Measurements from ENCODE around the gene TOPORS. TPM values are rescaled to one million over a fixed set of nuclear protein-coding genes. Genes with fewer than 3 reads are reported as not detected.
A peak's percentile ranks its signal among the peaks of the same experiment; 100 is the strongest.
"Not testable (repeated sequence)": the region's sequence is repeated elsewhere in the genome, so short reads cannot be mapped to it uniquely, and the experiment has no call there.

Gene TOPORS
- 15.8 and 23.8 TPM in 2 replicates for total RNA-seq (2014; rRNA removed; shearing (Covaris generic))

DNA sequence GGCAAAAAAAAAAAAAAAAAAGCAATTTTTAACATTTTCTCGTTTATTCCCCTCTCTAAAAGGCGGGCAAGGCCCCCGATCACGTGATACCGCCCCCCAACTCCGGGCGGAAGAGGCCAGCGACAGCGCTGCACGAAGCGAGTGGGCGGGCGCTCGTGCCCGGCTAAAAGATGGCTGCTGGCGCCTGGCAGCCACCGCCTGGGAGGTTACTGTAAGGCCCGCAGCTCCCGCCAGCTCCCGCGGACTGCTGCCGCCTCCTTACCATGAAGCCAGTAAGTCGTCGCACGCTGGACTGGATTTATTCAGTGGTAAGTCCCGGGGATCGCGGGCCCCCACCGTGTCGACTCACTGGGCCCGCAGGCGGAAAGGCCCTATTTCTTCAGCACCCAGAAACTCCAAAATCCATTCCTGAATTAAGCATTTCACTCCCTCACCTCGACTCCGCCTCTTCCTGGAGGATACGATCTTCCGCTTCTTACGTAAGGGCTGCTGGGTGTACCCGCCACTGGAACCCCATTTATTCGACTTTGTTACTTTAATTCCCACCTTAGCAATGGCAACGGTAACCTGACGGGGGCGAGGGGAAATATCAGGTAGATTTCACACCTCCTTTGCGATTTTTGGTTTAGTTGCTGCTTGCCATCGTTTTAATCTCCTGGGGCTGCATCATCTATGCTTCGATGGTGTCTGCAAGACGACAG, at the start of gene TOPORS, which contains the start of gene SMIM27:
Gene TOPORS, minus strand, starts transcription at position 415 of the 701 bp plus-strand sequence. Its CDS starts 150 bp downstream, at position 265.
Gene SMIM27, plus strand, starts transcription at position 156 of the 701 bp plus-strand sequence. Its CDS starts 108 bp downstream, at position 264.
- peak; percentile 85 for DNase-seq (ENCODE audit: low read depth)

DNA sequence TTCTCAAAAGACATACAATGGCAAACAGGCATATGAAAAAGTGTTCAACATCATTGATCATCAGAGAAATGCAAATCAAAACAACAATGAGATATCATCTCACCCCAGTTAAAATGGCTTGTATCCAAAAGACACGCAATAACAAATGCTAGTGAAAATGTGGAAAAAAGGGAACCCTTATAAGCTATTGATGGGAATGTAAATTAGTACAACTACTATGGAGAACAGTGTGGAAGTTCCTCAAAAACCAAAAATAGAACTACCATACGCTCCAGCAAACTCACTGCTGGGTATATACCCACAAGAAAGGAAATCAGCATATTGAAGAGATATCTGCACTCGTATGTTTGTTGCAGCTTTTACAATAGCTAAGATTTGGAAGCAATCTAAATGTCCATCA, 46.6 kb upstream of the TOPORS start:
- not testable (repeated sequence) for DNase-seq (ENCODE audit: low read depth)

DNA sequence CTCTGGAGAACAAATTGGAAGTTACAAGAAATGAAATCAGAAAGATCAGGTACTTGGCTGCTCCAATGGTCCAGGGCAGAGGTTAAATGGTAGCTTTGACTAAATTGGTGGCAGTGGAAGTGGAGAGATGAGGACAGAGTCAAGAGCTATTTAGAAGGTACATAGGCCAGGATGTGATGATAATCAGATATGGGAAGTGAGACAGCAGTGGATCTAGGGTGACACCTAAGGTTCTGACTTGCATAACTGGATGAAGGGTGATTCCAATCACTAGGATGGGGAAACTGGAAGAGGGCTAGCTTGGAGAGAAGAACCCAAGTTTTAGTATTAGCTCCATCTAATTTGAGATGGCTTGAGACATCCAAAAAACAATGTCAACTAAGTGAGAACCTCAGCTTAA, 44.5 kb upstream of the TOPORS start:
- no peak for DNase-seq (ENCODE audit: low read depth)

DNA sequence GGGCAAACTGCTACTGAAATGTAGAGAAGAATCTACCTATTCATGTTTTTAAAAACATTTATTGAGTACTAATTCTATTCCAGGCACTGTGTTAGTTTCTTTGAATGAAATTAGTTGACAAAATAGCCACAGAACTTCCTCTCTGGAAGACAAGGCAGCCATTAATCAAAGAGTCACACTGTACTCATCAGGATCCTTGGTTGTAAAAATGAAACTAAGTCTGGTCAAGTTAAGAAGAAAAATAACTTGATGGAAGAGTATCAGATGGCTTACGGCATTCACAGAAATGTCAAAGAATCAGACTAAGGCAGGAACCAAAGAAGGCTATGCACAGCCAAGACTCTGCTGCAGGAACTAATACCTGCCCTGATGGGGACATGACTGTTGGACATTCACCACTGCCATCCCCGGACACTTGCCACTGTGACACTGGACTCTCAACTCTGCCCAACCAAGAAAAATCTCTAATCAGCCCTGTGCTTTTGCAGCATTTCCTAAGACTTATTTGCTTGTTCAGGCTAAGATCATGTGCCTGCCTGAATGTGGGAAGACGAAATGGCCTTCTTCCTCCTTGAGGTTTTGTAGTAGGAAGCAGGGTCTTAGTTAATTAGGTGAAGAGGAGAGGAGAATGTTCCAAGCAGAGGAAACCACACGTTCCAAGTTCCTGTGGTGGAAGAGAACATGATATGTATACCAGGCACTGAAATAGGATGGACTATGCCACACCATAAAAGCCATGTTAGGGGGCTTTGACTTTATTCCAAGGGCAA, 43.9 kb upstream of the TOPORS start:
- no peak for DNase-seq (ENCODE audit: low read depth)

DNA sequence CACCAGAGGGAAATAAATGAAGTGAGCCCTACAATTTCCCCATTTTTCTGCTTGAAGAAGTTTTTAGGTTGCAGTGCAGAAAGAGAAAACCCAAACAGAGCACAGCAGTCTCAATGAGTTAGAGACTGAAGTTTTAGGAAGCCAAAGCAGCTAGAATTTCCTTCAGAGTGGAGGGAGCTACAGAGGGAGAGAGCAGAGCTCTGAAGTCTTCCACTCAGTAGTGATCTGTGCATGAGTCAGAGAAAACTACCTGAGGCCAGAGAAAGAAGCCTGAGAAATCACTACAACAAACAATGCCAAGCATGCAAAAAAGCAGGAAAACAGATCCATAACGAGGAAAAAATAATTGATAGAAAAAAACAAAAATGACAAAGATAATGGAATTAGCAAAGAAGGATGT, 38.5 kb upstream of the TOPORS start:
- DNase-seq (ENCODE audit: low read depth) = no peak

DNA sequence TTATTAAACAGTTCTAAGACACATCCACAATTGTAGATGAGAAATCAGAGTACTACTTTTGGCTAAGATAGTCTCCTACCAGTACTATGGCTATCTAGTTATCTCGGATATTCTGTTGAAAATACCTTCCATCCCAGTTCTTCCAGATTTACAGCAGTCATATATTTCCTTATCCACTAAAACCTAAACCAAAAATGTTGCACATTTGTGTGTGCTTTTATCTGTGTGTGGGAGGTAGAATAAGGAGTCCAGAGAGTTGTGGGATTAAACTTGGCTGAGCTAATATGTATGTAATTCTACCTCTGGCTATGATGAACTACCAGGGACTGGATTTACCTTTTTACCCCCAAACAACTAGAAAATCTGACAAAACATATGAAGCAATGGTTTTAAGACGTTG, 38.1 kb upstream of the TOPORS start:
- no peak for DNase-seq (ENCODE audit: low read depth)

DNA sequence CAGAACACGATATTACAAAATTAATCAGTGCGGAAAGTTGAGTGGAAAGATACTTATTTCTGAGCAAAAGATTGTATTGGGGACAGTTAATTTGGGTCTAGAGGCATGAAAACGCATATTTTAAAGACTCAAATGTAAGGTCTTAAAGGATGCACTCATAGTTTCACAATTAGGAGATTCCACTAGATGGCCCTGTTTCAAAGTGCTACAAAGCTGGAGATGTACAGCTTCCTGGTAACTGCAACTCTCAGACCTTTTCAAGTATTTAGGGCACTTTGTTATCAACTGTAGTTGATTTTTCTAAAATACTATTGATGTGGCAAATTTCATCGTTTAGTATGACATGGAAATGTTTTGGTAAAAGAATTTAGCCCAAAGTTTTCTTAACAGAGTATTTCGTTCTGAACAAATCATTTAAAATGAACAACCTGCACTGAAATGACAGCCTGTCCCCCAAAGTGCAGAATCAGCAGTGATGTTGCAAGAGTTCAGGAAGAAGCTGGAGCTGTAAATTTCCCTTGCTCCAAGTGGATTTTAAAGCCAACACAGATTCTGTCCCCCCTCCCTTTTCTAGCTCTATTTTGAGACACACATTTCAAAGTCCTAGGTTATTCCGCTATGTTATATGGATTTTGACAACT, 36.8 kb upstream of the TOPORS start:
- DNase-seq (ENCODE audit: low read depth) = peak; percentile 38

DNA sequence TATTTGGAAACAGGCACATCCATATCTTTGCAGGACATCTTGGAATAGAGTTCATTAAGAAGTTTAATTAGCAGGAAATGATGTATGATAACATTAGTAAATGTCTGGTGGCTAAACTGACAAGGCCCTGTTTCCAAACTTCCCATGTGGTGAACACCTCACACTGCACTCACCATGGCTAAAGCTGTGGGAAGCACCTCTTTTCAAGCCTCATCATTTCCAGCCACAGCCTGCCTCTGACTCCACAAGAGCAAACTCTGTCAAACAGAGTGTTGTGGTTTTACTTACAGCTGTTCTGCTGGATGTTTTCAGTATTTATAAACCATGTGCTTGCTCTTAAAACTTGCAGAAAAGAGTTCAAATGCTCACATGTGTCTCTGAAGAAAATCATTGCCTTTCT, 35.5 kb upstream of the TOPORS start:
- DNase-seq (ENCODE audit: low read depth) = no peak

DNA sequence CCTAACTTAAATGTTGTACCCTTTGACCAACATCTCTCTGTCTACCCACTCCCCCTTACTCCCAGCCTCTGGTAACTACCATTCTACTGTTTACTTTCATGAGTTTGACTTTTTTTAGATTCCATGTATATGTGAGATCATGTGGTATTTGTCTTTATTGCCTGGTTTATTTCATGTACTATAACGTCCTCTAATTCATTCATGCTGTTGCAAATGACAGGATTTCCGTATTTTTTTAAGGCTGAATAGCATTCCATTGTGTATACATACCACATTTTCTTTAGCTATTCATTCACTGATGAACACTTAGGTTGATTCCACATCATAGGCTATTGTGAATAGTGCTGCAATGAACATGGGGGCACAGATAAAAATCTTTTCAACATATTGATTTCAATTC, 32.4 kb upstream of the TOPORS start:
- no peak for DNase-seq (ENCODE audit: low read depth)

DNA sequence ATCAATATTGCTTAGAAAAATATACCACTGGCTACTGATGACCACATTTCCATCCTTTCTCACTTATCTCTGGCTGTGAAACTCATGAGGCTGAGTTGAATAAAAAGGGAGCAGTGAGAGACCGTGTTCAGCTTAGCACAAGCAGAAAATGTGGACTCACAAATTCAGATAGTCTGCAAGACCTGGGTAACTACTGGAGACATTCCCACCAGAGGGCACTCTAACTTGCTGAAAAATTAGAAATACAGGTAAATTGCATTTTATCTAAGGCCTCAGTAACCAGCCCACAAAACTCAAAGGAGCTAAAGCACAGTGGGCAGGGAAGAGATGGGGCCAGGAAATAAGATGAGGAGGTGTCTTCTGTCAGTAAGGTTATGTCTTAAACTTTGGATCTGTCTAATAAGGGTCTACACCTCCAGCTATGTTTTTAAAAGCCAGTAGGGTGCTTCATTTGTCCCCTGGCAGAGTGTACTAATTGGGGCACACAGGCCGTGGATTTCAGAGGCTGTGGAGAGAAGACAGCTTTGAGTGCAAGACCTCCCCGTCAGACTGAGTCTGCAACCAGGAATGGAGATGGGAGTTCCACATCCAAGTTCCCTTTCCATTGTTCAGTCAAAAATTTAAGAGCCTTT, 29.2 kb upstream of the TOPORS start:
- DNase-seq (ENCODE audit: low read depth) = peak; percentile 47

DNA sequence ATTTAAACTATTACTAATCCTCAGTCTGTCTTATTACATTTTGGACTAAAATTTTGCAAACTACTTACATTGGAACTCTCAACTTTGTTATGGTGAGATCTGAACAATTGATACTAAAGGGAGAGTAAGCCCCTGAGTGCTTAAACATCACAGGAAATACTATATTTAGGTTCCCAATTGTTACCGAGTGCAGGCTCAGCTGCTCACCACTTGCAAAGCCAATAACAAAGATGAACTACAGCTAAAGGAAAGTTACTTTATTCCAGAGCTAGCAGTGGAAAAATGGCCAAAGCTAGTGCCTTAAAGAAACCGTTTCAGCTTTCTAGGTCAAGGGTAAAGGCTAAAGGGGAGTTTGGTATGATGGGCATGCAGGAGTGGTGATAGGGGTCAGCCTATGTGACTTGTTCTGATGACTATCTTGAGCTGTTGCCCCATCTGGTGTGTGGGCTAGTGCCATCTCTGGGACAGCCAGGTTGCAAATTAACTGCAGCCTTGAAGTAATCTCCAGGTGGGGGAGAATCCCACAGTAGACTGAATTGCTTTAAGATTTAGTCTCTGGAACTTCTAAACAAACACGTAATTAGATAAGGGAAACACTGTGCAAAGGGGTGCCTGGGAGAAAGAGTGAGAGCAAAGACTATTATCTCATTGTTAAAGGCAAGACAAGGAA, 28.4 kb upstream of the TOPORS start:
- DNase-seq (ENCODE audit: low read depth) = no peak

DNA sequence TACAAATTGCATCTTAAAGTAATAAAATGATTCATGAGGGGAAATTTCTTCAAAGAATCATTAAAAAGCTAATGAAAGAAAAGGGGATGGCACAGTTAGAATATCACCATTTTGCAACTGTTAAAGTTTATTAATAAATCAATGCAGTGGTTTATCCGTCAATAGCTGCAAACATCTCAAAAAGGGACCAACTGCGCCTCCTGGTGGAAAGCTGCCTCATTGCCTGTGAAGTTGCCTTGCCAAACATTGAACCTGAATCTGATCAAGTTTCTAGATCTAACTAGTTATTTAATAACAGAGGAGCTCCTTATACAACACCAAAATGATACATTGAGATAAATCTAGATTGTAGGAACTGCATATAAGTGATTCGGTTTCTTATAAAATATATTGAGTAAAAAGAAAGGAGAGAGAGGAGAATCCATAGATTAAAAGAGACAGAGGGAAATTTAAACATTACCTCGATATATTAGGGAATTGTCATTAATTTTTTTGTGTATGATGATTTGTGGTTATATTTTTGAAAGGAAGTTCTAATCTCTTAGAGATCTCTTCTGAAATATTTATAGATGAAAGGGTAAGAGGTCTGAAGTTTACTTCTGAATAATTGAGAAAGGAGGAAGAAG, 27.4 kb upstream of the TOPORS start:
- DNase-seq (ENCODE audit: low read depth) = peak; percentile 47

DNA sequence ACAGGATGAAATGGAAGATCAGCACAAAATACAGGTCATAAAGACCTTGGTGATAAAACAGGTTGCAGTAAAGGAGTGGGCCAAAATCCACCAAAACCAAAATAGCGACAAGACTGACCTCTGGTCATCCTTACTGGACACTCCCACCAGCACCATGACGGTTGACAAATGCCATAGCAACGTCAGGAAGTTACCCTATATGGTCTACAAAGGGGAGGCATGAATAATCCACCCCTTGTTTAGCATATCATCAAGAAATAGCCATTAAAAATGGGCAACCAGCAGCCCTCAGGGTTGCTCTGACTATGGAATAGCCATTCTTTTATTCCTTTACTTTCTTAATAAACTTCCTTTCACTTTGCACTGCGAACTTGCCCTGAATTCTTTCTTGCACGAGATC, 26.6 kb upstream of the TOPORS start:
- DNase-seq (ENCODE audit: low read depth) = peak; percentile 48

DNA sequence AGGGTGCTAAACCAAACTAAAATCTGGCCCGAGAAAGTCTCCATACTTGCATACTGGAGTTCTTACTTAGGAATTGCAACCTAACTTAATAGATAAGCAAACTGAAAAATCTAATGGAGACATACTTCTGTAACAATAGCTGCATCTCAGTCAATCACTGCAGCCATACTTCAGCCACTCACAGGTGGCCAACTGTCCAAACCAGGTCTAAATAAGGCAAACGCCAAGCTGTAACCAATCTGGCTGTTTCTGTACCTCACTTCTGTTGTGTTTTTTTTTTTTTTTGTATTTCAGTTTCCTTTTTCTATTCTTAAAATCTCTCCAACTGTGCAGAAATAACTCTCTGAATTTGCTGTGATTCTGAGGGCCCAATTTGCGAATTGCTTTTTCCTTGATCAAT, 24.9 kb upstream of the TOPORS start:
- DNase-seq (ENCODE audit: low read depth) = no peak

DNA sequence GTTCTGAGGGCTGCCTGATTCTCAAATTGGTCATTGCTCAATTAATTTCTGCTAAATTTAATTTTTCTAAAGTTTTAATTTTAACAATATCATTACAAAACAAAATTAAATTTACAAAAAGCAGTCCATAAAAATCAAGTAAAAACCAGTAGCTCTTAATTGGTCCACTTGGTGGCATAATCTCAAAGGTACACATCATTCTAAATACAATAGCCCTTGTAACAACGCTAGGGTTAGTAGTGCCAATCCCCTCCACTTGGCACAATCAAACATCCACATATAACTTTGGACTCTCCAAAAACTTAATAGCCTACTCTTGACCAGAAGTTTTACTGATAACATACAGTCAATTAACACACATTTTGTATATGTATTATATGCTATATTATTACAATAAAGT, 22.5 kb upstream of the TOPORS start:
- DNase-seq (ENCODE audit: low read depth) = no peak

DNA sequence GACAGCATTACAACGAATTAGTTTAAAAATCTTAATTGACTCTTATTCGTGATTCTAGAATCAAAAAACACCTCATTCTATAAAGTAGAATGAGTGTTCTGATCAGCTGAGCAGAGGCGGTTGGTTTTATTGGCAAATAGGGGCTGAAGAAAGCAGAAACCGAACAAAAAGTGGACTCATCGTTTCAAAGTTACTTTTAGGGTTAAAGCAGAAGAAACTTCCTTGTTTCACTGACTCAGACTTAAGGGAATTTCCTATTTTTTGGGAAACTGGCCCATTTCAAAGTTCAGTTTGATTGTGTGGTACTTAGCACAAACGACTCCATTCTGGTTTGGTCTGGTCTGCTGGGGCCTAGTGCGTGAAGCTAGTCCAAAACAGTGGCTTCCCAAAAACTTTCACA, 21.4 kb upstream of the TOPORS start:
- no peak for DNase-seq (ENCODE audit: low read depth)

DNA sequence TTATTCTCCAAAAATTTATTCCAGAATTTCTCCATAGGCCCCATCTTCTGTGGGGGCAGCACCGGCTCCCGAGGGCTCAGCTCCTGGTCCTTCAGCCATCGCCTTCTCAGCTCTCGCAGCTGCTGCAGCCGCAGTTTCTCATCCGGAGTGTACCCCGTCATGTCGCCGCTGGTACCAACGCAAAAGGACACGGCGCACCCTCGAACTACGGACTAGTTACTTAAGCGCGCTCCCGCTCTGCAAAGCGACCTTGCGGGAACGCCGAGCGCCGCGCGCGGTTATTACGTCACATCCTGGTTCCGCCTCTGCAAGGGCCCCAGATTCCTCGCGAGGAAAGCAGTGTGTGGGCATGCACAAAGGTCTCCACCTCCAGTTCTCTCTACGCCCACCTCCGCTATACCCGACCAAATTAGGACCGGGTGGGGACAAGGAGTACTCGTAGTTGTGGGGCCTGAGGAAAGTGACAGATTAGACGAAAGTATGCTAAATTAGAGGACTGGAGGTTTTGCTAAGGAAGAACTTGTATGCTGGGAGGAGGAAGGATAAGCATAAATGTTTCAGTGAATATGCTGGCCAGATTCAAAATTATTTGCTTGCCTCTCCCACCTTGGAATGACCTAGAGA, 20.6 kb upstream of the TOPORS start, which contains the start of gene NDUFB6:
Gene NDUFB6, minus strand, starts transcription at position 260 of the 624 bp plus-strand sequence. Its CDS starts 99 bp downstream, at position 161.
- peak; percentile 89 for DNase-seq (ENCODE audit: low read depth)

DNA sequence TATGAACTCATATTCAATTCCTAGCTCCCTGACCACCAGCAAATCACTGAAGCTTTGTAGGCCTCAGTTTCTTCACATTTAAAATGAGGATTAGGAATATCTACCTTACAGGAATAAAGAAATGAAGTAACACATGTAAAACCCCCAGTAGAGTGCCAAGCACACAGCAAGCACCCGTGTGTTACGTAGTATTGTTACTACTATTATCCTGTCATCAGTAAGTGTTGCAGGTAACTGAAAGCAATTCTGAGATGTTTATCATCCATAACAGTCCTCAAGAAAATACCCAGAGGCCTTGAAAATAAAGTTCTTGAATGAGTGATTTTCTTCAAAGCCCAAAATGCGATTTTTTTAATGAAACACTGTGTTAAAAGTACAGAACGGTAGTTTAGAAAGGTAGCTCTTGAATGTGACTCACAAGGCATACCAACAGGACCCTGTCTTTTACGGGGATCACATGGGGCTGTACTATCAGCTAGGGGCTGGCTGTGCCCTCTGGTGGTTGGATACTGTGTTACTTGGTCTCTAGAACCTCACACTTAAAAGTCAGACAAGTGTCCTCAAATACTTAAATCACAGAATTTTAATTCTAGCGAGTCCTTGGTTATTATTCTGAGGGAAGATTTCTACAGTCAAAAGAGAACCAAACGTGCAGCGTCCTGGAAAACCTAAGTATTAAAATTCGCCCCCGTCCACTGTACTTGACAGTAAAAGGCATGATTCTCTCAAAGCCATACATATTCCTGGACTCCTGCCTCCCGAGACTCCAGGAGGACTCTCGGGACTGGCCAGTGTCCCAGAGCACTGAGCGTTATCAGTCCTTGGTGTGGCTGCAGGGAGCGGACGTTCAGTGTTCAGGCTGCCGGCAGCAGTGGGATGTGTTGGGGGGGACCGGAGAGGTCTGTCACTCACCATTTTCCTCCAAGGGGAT, 19.8 kb upstream of the TOPORS start:
- DNase-seq (ENCODE audit: low read depth) = peak; percentile 72

DNA sequence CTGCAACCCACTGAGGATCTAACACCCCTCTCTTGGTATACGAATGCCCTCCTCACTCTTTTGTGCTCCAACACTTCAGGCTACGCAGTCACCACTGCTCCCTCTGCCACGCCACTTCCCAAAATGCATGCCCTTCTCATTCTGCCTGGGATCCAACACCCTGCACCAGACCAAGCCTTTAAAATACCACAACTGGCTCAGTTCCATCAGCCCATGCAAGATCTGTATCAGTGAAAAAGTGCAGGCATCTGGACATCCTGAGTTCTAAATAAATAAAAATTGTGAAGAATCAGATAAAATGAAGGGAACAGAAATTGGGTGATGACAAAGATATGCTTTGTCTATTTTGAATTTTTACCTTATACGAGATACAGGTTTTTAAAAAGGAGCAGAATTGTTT, 17.9 kb upstream of the TOPORS start:
- no peak for DNase-seq (ENCODE audit: low read depth)

All from RPMI7951 (cell line).